Rectal smooth muscle tissue (tissue), 1 donor: ENCODE results near the gene MGAT4C.

Experiments used
- H3K27ac ChIP-seq: one replicate; pipeline ENCODE4 v1.7.0; 2013; ENCODE audit warnings: low read depth, low read length, inconsistent platforms
- H3K27me3 ChIP-seq: one replicate; pipeline ENCODE4 v1.7.0; 2013; ENCODE audit warnings: low read length; ENCODE audit not compliant: control insufficient read depth, insufficient read depth
- H3K36me3 ChIP-seq: one replicate; pipeline ENCODE4 v1.7.0; 2013; ENCODE audit warnings: low read length; ENCODE audit not compliant: control insufficient read depth, insufficient read depth
- H3K4me1 ChIP-seq: one replicate; pipeline ENCODE4 v1.7.0; 2013; ENCODE audit warnings: low read length; ENCODE audit not compliant: control insufficient read depth, insufficient read depth
- H3K4me3 ChIP-seq: one replicate; pipeline ENCODE4 v1.7.0; 2013; ENCODE audit warnings: low read length
- H3K9ac ChIP-seq: one replicate; pipeline ENCODE4 v1.7.0; 2013; ENCODE audit warnings: low read length

MGAT4C gene

GRCh38 chr12:86213012-86213411, 43.2 kb downstream of the MGAT4C start:
- no peak overlapping the region for H3K27ac ChIP-seq
- no peaks in the 10 kb centered on the region for H3K4me1 ChIP-seq

GRCh38 chr12:86198696-86199444, 57.3 kb downstream of the MGAT4C start:
- Histone ChIP-seq H3K4me1 (no peaks in the 10 kb centered on the region), H3K9ac (no peak overlapping the region), H3K4me3 (no peak overlapping the region), H3K27me3 (no peaks in the 10 kb centered on the region), H3K36me3 (no peaks in the 10 kb centered on the region), H3K27ac (no peak overlapping the region)

More at GRCh38 chr12:86213012-86213411, 43.2 kb downstream of the MGAT4C start:
- Histone ChIP-seq H3K9ac (no peak overlapping the region), H3K4me3 (no peak overlapping the region), H3K36me3 (no peaks in the 10 kb centered on the region), H3K27me3 (no peaks in the 10 kb centered on the region)

- H3K4me1 ChIP-seq: no peaks in the 10 kb centered on the region
- no peaks in the 10 kb centered on the region for H3K36me3 ChIP-seq
- no peak overlapping the region for H3K4me3 ChIP-seq
- no peak overlapping the region for H3K27ac ChIP-seq
- no peak overlapping the region for H3K9ac ChIP-seq
- no peaks in the 10 kb centered on the region for H3K27me3 ChIP-seq
Observed at GRCh38 chr12:86196465-86196864, 59.7 kb downstream of the MGAT4C start.

DNA sequence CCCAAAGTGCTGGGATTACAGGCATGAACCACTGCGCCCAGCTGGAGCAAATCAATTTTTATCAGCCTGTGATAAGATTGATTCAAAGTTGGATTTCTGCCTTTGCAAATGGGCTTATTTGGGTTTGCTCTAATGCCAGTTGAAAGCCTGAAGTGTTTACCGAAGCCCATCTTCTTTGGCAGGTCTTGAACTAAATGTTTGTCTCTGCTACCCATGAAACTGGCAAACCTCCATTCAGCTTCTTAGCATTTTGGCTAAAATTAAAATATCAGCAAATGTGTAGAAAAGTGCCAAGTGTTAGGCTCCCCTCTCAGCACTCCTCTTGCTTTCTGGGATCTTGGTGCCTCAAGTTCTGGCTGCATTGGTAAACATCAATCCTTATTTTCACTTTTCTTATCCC, 61.5 kb downstream of the MGAT4C start:
- Histone ChIP-seq H3K27ac (no peak overlapping the region), H3K4me1 (no peaks in the 10 kb centered on the region), H3K27me3 (no peaks in the 10 kb centered on the region), H3K9ac (no peak overlapping the region), H3K4me3 (no peak overlapping the region), H3K36me3 (no peaks in the 10 kb centered on the region)

DNA sequence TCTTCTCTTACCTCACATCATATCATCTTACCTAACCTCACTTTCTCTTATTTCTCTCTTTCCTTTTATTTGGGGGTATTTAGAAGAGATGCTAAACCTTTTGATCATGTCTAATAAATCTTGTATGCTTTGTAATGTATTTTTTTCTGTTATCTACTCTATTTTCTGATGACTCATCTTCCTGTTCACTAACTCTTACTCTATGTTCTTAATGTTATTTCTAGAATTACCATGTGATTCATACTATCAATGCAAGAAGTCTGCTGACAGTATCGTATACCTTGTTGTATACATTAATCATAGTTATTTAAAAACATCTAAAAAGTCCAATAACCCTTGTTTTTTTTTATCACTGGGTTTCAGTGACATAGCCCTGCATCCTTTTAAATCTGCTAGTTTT, 62.3 kb downstream of the MGAT4C start:
- Histone ChIP-seq H3K4me1 (no peaks in the 10 kb centered on the region), H3K27me3 (no peaks in the 10 kb centered on the region), H3K9ac (no peak overlapping the region), H3K36me3 (no peaks in the 10 kb centered on the region), H3K4me3 (no peak overlapping the region), H3K27ac (no peak overlapping the region)

GRCh38 chr12:86188226-86188625, 68.0 kb downstream of the MGAT4C start:
- Histone ChIP-seq H3K4me1 (no peaks in the 10 kb centered on the region), H3K36me3 (no peaks in the 10 kb centered on the region), H3K27me3 (no peaks in the 10 kb centered on the region), H3K27ac (no peak overlapping the region), H3K4me3 (no peak overlapping the region), H3K9ac (no peak overlapping the region)

DNA sequence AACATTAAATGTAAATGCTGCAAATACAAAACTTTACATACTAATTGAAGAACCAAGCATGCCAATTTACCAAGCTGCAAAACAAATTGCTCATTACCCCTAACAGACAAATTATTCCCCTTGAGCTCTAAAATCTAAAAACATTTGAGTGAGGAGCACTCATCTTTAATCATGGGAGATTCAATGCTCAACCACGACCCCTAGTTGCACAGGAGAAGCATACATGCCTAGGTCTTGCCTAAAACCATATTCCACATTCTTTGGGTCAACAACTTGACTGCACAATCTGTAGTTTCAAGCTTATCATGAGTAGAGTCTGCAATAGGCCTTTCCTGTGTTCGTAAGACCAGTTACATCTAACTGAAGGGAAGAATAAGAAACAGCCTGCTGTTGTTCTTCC, 69.7 kb downstream of the MGAT4C start:
- Histone ChIP-seq H3K4me1 (no peaks in the 10 kb centered on the region), H3K36me3 (no peaks in the 10 kb centered on the region), H3K4me3 (no peak overlapping the region), H3K27me3 (no peaks in the 10 kb centered on the region), H3K27ac (no peak overlapping the region), H3K9ac (no peak overlapping the region)

DNA sequence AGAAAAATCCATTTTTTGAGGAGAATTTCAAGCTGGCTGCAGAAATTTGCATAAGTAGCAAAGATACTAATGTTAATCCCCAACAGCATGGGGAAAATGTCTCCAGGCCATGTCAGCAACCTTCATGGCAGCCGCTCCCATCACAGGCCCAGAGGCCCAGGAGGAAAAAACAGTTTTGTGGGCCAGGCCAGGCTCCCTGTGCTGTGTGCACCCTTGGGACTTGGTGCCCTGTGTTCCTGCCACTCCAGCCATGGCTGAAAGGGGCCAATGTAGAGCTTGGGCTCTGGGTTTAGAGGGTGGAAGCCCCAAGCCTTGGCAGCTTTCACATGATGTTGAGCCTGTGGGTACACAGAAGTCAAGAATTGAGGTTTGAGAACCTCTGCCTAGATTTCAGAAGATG, 76.3 kb downstream of the MGAT4C start:
- no peak overlapping the region for H3K27ac ChIP-seq

DNA sequence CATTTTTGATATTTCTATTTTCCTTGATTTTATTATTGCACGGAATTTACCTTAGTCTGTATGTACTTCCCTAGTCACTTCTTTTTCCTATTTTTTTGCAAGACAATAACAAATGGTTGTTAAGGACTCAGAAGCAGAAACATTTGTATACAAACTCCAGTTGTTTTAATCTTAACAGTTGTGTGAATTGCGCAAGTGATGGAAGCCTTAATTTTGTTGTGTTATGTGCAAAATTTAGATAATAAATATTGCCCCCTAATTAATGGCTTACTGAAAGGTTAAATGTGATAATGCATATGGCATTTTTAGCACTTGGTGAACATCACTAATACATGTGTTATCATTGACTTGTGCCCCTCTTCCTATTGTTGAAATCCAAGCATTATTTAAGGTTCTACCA, 82.0 kb downstream of the MGAT4C start:
- Histone ChIP-seq H3K36me3 (no peaks in the 10 kb centered on the region), H3K4me1 (no peaks in the 10 kb centered on the region), H3K4me3 (no peak overlapping the region), H3K27ac (no peak overlapping the region), H3K9ac (no peak overlapping the region), H3K27me3 (no peaks in the 10 kb centered on the region)

More for the DNA sequence above, 76.3 kb downstream of the MGAT4C start:
- no peaks in the 10 kb centered on the region for H3K4me1 ChIP-seq
- no peak overlapping the region for H3K9ac ChIP-seq
- no peaks in the 10 kb centered on the region for H3K36me3 ChIP-seq
- H3K27me3 ChIP-seq: no peaks in the 10 kb centered on the region
- H3K4me3 ChIP-seq: no peak overlapping the region

GRCh38 chr12:86172913-86173443, 83.2 kb downstream of the MGAT4C start:
- H3K4me1 ChIP-seq: no peaks in the 10 kb centered on the region
- no peaks in the 10 kb centered on the region for H3K27me3 ChIP-seq
- H3K36me3 ChIP-seq: no peaks in the 10 kb centered on the region
- H3K27ac ChIP-seq: no peak overlapping the region
- no peak overlapping the region for H3K9ac ChIP-seq
- no peak overlapping the region for H3K4me3 ChIP-seq

- no peaks in the 10 kb centered on the region for H3K36me3 ChIP-seq
- H3K27ac ChIP-seq: no peak overlapping the region
- H3K9ac ChIP-seq: no peak overlapping the region
- H3K4me3 ChIP-seq: no peak overlapping the region
- H3K27me3 ChIP-seq: no peaks in the 10 kb centered on the region
- H3K4me1 ChIP-seq: no peaks in the 10 kb centered on the region
Observed at GRCh38 chr12:86170051-86170450, 86.1 kb downstream of the MGAT4C start.

GRCh38 chr12:86158956-86159355, 97.2 kb downstream of the MGAT4C start:
- Histone ChIP-seq H3K36me3 (no peaks in the 10 kb centered on the region), H3K4me3 (no peak overlapping the region), H3K9ac (no peak overlapping the region), H3K4me1 (no peaks in the 10 kb centered on the region), H3K27me3 (no peaks in the 10 kb centered on the region), H3K27ac (no peak overlapping the region)

GRCh38 chr12:86154620-86155019, 101.6 kb downstream of the MGAT4C start:
- Histone ChIP-seq H3K4me3 (no peak overlapping the region), H3K4me1 (no peaks in the 10 kb centered on the region), H3K36me3 (no peaks in the 10 kb centered on the region), H3K27me3 (no peaks in the 10 kb centered on the region), H3K9ac (no peak overlapping the region), H3K27ac (no peak overlapping the region)
